ENCODE data around the gene NR6A1.

Gene NR6A1

DNA sequence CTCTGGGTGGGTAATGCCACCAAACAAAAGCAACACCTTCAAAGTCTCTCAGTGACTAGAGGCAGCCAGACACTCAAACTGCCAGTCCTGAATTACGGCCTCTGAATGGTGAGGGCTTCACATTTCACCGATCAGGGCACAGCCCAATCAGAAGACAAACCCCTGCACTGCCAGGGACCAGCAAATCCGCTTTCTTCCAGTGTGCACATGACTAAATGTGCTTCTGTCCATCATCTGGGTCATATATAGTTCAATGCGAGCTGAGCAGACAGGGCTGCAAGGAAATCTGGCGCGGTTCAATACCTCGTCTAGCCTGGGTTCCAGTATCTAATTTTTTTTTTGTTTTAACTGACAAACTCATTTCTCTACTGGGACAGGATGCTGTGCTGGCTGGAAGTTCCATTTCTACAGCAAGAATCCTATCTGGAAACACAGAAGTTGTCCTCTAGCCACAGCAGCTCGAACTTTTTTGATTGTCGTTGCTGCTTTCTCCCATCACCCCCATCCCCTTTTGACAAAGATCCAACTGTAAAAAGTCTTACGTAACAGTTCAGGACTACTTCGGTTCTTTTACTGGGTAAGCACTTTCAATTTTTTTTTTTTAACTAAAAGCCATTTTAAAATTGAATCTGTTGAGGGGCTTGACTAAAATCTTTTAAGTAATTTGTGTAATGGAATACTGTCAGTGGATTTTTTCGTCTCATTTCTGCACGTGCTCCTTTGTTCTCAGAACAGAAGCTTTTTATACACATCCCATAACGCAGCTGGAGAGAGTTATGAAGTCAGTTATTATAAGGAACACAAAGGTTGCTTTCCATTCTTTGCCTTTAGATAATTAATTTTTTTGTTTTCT, 112.7 kb downstream of the NR6A1 start:
- DNase-seq (ENCODE audit: low read depth) = peak; percentile 90

DNA sequence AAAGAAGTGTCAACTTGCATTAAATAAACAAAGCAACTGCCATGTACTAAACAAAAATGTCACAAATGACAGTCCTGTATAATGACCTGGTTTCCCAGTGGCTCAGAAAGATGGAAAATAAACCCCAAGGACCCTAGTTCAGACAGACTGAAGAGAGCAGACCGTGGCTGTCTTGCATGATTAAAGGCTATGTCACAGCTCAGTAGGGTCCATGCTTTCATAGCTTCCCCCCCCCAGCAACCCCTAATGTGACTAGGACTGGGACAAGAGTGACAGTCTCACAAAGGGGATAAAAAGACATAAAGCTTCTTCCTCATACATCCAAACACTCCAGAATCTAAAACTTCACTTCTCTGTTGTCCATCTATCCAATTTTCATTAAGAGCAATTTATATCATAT, 113.6 kb downstream of the NR6A1 start:
- DNase-seq (ENCODE audit: low read depth) = no peak

DNA sequence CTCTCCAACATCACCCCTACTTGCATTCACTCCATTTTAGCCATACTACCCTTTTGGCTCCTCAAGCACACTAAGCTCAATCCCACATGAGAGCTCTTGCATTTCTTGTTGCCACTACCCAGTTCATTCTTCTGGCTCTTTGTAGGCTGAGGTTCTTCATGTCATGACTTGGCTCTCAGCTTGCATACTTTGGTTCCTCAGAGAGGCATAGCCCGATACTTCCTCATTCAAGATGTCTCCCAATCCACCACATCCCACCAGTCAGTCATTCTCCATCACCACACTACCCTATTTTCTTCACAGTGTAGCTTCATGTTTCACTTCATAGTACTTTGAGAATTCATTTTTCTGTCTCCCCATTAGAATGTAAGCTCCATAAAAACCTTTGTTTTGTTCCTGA, 116.7 kb downstream of the NR6A1 start:
- DNase-seq (ENCODE audit: low read depth) = no peak

DNA sequence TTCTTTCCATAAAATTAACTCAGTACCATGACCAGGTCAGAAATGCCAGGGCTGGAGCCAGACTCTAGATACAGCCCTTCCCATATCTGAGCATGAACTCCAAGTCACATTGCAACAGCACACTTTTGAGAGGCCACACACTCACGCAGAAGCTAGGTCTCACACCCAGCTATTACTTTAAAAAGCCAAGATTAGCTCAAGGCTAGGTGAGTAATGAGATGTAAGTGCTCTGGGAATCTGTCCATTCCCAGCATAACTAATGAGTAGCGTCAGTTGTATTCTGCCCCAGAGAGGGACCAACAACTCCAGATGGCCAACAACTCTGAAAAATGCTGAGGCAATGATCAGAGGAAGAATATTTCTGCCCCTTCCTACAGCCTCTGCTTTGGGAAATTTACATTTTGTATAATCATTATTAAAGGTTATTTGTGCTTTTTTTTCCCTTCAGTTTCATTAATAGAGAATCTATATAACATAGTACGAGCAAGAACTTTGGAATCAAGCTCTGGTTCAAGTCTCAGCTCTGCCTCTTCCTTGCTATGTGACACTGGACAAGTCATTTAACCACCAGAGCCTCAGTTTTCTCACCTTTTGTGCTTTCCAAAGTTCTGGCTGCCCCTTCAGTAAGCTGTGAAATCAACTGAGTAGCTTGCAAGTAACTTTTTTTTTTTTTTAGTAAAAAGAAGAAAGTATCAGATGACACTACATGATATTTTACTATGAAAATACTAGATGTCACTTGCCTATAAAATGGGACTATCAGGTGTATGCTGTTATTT, 118.3 kb downstream of the NR6A1 start:
- no peak for DNase-seq (ENCODE audit: low read depth)

DNA sequence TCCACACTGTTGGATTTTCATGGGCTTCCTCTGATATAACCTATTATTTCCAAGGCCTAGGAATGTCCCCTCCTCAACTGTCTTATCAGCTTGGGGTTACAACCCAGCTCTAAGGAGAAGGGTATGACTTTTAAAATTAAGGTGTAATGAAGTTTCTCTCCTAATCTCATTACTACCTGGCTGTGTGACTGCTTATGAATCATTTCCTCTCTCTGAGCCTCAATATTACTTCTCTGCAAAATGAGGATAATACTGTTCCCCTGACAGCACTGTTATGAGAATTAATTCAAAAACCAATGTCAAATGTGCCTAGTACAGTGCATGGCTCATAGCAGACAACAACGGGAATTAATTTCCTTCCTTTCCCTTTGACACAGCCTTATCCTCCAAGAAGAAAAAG, 118.9 kb downstream of the NR6A1 start:
- DNase-seq (ENCODE audit: low read depth) = no peak

DNA sequence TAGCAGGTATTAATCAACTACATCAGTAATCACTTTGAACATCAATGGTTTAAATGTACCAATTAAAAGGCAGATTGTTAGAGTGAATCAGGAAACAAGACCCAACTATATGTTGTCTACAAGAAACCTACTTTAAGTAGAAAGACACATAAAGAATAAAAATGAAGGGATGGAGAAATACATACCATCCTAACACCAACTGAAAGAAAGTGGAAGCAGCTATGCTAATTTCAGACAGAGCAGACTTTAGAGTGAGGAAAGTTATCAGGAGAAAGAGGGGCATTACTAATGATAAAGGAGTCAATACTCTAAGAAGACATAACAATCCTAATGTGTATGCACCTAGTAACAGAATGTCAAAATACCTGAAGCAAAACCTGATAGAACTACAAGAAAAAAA, 125.8 kb downstream of the NR6A1 start:
- no peak for DNase-seq (ENCODE audit: low read depth)

DNA sequence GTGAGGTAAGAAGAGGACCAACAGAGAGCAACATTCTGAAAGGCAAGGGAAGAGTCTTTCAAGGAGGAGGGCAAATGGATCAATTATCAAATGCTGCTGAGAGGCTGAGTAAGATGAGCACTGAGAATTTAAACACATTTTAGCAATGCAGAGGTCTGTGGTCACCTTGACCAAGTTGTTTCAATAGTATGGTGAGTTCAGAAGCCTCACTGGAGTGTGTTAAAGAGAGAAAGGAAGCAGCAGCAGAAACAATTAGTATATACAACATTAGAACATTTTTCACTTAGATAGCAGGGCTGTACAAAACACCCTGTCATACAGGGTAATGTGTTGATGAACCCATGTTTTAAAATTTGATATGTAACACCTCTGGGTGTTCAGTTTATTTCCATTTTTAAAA, 131.5 kb downstream of the NR6A1 start:
- no peak for DNase-seq (ENCODE audit: low read depth)

DNA sequence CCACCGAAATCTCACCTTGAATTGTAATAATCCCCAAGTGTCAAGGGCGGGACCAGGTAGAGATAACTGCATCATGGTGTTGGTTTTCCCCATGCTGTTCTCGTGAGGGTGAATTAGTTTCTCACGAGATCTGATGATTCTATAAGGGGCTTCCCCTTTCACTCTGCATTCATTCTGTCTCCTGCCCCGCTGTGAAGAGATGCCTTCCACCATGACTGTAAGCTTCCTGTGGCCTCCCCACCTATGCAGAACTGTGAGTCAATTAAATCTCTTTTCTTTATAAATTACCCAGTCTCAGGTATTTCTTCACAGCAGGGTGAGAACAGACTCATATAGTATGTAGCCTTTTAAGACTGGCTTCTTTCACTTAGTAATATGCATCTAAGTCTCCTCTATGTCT, 135.8 kb downstream of the NR6A1 start:
- no peak for DNase-seq (ENCODE audit: low read depth)

DNA sequence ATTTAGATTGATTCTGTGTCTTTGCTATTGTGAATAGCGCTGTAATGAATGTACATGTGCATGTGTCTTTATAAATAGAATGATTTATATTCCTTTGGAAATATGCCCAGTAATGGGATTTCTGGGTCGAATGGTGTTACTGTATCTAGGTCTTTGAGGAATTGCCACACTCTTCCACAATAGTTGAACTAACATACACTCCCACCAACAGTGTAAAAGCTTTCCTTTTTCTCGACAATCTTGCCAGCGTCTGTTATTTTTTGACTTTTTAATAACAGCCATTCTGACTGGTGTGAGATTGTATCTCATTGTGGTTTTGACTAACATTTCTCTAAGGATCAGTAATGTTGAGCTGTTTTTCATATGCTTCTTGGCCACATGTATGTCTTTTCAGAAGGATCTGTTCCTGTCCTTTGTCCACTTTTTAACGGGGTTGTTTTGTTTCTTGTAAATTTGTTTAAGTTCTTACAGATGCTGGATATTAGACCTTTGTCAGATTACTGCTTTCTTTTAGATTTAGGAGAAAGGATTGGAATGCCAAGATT, 139.0 kb downstream of the NR6A1 start:
- no peak for DNase-seq (ENCODE audit: low read depth)

DNA sequence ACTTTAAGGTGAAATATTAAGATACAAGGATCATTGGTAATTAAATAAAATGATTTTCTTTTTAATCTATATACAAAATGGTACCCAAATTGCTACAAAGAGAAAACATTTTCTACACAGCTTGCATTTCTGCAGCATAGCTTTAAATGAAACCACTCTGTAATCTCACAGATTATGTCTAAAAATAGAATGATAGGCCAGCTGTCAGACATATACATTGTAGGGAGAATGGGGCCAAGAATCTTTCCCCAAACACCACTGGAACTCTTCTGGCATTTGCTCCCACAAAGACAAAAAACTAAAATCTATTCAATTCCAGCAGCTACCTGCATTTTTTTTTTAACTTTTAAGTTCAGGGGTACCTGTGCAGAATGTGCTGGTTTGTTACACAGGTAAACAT, 139.8 kb downstream of the NR6A1 start:
- no peak for DNase-seq (ENCODE audit: low read depth)

DNA sequence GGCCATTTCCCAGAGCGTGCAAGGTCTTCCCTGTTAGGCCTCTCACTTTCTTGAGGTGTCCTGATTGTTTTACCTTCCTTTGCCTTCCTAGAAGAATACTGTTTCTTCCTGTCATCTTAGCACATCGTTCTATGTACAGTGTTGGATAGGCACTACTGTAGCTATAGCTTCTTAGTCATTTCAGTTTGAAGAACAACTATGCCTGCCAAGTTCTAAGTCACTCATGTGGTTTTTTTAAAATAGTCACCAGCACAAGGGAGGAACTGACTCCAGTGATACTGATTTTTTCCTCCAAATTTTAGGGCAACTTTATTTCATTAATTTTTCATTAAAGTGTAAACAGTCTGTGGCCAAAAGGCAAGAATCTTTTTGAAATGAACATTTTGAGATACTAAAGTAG, 141.5 kb downstream of the NR6A1 start:
- DNase-seq (ENCODE audit: low read depth) = no peak

DNA sequence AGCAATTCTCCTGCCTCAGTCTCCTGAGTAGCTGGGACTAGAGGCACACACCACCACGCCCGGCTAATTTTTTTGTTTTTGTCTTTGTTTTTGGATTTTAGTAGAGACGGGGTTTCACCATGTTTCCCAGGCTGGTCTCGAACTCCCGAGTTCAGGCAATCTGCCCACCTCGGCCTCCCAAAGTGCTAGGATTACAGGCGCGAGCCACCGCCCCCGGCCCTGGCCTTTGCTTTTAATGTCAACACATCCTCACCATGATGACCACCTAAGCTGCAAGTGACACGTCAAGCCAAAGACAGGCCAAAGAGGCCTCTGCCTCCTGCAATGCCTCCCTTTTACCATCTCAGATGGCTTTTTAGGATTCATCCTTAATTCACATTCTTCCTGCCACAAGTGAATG, 142.4 kb downstream of the NR6A1 start:
- no peak for DNase-seq (ENCODE audit: low read depth)

DNA sequence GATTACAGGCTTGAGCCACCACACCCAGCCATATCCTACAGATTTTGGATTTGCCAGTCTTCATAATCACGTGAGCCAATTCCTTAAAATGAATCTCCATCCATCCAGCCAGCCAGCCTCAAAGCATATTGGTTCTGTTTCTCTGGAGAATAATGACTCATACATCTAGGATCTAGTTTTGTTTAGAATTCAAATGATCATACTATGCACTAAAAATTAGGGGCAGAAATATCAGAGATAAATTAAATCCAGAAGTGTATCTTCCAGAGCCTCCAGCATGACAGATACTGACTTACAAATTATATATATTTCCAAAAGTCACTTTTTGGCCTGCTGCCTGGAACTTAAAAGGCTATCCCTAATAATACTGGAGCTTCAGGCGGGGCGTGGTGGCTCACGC, 144.8 kb downstream of the NR6A1 start:
- DNase-seq (ENCODE audit: low read depth) = no peak

DNA sequence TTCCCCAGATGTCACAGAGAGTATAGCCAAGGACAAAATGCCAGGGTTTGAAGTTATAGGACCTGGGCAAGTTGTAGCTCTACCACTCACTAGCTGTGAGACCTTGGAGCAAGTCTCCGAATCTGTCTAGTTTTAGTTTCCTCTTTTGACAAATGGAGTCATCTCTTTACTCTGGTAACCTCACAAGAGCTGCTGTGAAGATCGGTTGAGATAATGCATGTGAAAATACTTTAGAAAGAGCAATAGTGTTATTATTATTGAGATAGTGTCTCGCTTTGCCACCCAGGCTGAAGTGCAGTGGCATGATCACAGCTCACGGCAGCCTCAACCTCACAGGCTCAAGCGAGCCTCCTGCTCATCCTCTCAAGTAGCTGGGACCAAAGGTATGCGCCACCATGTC, 146.0 kb downstream of the NR6A1 start:
- no peak for DNase-seq (ENCODE audit: low read depth)

DNA sequence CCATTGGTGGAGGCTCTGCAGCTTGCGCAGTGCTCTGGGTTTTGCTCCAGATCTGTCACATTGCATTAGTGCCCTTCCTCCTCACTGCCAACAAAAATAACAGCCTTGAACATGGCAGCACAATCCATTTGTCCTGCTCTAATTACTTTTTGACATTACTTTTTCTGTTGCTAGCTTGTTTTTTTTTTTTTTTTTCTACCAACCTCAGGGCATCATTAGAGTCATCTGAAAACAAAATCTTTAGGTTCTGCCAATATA, 146.4 kb downstream of the NR6A1 start:
- DNase-seq (ENCODE audit: low read depth) = no peak

DNA sequence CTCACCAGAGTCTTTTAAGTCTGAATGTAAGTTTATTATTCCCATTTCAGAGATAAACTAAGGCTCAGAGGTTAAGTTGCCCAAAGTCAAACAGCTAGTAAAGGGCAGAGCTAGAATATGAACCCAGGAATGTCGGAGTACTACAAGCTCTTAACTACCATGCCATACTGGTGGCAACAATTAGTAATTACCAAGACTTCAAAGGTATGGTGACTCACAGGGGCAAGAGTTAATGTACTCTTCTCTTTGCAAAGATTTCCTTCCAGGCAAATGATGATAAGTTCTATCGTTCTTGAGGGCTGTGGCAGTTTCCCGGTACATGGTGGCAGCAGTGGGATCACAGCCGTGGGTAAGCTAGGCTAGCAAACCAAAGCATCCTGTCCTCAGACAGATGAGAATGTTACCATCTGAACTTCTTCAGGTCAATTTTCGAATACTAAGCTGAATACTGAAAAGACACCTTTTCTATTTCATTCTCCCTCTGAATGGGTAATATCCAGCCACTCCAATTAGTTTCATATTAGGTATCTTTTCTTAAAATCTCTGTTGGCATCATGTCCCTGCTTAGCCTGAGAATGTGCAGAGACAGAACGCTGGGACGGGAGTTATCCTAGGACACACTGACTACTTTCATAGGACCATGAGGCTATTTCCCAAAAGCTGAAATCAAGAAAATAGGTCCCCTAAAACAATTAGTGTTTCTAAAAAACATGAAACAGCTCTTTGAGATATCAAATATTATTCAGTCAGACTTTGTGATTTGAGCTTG, 147.0 kb downstream of the NR6A1 start:
- no peak for DNase-seq (ENCODE audit: low read depth)

DNA sequence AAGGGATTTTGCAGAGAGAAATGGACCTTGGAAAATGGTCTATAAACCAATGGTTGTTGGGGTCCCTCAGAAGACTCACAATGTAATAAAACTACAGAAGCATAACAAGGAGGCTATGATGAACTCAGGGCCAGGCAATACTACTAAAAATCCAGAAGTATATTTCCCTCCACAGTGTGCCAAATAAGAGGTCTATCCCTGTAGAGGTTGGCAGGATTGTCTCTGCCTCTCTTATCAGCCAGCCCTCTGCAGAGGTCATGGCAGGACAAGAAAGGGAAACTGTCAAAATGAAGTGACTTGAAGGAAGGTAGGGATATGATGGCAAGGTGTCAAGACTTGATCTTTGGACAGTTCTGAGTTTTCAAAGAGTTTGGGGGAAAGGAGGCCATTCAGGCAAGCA, 148.2 kb downstream of the NR6A1 start:
- no peak for DNase-seq (ENCODE audit: low read depth)

DNA sequence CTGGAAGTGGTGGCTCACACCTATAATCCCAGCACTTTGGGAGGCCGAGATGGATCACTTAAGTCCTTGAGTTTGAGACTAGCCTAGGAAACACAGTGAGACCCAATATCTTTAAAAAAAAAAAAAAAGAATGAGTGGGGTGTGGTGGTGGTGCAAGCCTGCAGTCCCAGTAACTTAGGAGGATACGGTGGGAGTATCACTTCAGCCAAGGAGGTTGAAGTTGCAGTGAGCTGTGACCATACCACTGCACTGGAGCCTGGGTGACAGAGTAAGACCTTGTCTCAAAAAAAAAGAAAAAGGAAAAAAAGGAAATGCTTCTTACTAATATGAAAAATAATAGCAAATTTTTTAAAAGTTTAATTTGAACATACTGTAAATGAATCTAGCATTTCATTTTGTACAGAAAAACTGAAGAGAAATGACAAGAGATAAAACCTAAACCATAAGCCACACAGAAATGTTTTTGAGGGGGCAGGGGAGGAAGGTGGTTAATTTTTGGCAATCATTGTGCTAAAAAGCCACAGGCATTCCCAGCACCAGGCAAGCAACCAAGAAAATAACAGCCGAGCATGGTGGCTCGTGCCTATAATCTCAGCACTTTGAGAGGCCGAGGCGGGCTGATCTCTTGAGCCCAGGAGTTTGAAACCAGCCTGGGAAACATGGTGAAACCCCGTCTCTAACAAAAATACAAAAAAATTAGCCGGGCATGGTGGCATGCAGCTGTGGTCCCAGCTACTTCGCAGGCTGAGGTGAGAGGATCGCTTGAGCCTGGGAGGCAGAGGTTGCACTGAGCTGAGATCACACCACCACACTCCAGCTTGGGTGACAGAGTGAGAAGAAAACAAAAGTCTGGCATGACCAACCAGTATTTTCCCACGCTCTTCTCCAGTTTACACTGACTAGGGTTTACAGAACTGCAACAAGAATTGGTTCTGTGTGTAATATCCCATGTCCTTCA, 149.5 kb downstream of the NR6A1 start:
- no peak for DNase-seq (ENCODE audit: low read depth)

DNA sequence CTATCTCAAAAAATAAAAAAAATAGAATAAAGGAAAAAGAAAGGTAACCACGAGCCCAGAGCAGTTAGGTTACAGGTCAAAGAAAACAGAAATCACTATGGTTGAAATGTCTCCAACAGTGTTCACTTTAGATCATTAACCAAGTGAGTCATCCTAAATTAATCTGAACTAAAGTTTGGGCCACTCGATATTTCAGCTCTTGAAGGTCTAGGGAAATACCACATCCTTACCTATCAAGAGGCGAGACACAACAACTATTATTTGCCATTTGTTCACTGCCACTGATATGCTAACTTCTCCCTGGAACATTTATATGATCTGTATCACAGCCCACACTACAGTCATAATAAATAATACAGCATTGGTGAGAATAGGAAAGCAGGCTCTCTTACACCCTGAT, 152.6 kb downstream of the NR6A1 start:
- DNase-seq (ENCODE audit: low read depth) = no peak

DNA sequence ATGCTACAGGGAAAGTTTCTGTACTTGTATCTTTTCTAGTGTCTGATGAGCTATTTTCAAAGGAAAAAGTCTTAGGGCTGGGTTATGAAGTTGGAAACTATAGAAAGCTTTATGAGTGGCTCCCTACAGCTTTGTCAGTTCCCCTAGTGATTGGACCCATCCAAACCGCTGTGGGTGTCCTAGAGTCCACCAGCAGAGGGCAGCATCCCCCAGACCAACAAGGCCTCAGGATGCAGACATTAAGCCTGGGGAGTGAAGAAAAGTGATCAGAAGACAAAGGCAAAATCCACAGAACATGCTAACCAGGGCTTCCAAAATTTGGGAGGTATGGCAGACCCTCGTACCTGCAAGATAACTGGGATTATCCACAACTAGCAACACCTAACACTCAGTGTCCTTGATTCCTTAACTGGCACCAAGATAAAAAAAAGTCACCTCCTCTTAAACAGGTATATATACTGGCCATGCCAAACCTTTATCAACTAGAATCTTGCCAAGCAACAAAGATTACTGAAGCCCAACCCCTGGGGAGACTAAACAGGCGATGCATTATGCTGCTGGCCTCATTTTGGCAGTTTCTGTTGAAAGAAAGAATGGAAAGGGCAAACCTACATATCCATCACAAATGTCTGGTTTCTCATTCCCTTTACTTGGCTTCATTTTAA, 153.5 kb downstream of the NR6A1 start:
- DNase-seq (ENCODE audit: low read depth) = peak; percentile 40

DNA sequence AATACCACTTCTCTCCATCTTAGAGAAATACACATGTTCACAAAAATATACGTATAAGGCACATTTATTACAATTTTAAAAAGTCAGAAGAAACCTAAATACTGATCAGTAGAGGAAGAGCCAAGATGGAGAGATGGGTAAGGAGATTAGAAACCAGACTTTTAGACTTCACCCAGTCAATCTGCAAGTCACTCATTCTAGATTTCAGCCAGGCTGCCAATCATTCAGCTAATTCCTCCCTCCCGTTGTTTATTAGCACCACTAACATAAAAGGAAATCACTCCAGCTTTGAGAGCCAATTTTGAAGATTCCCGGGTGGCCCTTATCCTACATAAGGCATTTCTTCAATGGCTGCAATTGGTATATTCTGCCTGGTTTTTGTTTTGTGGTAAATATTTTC, 154.2 kb downstream of the NR6A1 start:
- DNase-seq (ENCODE audit: low read depth) = no peak

All from HS-27A (cell line).